Measurements from ENCODE around the gene TMOD3.

TMOD3 gene

DNA sequence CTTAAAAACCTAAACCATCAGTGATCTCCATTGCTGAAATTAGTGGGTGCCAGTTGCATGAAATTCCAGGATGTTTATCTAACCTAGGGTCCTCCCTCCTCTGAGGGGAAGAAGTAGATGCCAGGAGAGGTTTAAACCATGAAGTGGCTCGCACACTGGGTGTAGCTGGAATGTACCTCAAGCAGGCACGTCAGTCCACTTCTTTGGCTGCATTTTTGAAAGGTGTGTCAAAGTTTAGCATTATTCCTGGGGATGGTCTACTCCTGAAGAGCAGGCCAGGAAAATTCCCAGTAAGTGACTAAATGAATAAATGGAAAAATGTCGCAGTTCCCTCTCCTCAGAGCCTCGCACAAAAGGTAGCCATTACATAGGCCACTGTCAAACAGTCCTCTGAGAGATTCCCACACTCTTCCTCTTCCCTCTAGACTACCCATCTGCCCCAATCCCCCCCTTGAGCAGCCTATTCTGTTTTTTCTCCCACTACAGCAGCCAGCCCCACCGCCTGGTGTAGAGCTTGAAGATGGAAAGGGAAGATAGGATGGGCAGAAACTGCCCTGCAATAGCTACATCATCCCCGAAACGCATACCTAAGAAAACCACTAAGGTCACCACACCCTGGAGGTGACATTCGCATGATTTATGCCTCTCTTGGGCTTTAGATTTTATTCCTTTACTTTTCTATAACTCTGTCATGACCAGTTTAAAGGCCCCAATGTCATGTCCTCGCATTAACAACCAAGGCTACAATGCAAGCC is 655 bp upstream of the TMOD3 start:
- no peak for DNase-seq

DNA sequence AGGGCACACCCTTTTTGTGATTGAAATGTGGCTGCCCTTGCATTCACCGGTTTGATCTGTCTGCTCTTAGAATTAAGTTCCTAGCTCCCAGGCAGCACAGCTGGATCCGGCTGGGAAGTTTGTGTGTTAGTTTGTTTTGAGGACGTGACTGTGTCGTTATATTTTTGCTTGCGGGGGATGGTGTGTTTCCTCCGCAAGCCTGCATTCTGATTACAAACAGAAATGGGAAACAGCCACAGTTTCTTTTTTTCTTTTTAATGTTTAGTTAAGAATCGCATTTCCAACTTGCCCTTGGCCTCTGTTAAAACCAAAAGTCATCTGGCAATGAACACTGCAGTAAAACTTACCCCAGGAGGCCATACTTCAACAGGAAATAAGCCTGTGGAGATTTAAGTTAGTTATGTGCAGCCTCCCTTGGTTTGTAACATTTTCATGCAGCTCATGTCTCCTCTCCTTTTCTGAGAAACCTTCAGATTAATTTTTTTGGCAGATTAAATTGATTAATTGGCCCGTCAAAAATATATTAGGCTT is 888 bp downstream of the TMOD3 start:
- DNase-seq = no peak

GRCh38 chr15:51833772-51834171 is 4.3 kb downstream of the TMOD3 start:
- no peak for DNase-seq

DNA sequence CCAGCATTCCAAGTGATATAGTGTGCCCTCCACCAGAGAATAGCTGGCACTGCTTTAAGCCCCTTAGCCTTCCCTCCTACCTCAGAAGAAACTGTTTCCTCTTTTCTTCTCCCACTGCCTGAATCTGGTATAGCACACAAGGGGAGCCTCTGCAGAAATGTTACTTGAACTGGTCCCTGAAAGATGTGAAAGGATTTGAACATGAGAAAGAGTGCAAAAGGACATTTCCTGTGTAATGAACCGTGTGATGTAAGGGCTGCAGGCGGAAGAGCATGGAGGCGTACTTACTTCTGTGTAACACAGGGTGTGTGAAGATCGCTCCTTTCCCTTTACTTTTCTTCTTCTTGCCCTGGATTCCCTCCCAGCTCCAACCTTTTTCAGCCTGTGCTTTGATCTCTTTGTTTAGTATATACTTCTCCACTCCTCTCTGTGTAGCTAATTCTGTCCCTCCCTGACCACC is 8.4 kb downstream of the TMOD3 start:
- DNase-seq = no peak

DNA sequence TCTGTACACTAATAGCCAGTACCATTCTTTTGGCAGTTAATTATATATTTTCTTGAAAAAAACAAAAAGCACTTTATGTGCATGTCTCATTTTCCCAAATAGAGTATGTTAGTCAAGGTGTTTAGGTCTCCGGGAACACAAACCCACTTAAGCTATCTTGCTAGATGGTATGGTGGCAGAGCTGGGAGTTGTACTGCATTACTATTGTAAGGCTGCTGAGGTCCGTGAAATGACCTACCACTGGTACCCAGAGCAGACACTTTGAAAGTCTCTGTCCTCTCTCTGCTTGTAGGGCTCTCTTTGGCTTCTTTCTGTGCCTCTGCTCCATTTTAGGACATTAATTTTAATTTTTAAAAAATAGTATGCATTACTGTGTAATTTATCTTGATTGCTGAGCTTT is 8.8 kb downstream of the TMOD3 start:
- DNase-seq = no peak

- no peak for DNase-seq
These were observed 11.2 kb downstream of the TMOD3 start for GRCh38 chr15:51840692-51841091.

GRCh38 chr15:51841406-51842040 is 12.1 kb downstream of the TMOD3 start:
- DNase-seq = no peak

GRCh38 chr15:51842265-51842664 is 12.8 kb downstream of the TMOD3 start:
- no peak for DNase-seq

DNA sequence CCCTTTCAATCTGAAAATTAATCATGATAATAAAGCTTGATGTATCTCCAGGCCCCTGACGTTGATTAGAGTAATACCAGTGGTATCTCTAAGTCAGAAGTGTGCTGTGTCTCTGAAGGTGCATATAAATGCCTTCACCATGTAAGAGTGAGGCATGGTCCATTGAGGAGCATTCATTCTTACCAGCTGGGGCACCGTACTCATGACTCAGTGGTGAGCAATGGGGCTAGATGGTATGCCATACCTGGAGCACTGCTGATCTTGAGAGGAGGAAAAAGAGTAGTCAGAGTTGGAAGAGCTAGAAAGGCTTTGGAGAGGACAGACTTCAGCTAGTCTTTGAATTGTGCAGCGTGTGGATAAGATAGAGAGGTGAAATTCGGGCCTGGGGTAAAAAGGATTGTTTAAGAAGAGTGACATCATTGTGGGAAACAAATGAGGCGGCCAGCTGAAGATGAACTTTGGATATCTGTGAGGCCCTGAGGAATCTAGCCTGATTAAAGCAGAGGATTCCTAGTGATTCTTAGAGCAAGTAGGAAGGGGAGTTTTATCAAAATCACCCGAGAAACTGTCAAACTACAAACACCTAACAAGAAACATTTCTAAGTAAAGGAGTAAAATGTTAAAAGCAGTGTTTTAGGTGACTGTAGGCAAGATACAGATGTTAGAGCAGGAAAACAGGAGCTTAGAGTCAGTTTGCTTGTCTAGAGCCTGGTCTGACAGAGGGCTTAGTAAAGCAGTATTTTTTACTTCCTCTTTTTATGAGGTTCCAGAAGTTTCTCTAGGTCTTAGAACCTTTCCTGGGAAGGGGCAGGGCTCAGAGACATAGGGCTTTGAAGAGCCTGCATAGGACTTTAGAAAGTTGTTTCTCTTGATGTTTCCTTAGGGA is 13.6 kb downstream of the TMOD3 start:
- DNase-seq = no peak

DNA sequence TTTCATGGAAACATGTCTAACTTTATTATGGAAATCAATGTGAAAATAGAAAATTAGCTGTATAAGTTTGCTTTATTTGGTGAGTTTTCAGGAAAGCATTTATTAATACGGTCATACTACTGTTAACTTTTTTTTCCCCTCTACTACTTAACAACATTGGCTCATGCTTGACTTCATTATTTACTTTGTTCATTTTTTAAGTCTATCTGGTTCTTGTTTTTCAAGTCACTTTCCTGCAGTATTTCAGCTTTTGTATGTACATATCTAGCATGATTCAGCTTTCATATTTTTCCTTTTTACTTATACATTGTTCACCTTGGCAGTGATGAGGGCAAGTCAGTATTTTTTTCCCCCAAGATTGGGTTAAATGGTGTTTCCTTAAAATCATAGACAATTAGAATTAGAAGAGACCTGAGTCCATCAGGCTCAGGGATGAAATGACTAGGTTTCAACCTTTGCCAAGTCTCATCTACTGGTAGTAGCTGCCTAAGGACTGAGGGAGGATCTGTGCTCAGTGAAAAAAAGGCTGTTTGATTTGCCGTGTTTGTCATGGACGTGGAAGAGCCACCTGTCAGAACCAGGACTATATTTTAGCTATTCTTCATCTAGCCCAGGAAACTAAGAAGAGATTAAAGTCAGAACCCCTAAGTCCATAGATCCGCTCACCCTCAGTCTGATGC is 15.4 kb downstream of the TMOD3 start:
- no peak for DNase-seq

- no peak for DNase-seq
These were observed 16.6 kb downstream of the TMOD3 start for GRCh38 chr15:51846066-51846462.

- DNase-seq = no peak
These were observed 17.2 kb downstream of the TMOD3 start for GRCh38 chr15:51846463-51847230.

GRCh38 chr15:51848811-51849210 is 19.4 kb downstream of the TMOD3 start:
- DNase-seq = no peak

DNA sequence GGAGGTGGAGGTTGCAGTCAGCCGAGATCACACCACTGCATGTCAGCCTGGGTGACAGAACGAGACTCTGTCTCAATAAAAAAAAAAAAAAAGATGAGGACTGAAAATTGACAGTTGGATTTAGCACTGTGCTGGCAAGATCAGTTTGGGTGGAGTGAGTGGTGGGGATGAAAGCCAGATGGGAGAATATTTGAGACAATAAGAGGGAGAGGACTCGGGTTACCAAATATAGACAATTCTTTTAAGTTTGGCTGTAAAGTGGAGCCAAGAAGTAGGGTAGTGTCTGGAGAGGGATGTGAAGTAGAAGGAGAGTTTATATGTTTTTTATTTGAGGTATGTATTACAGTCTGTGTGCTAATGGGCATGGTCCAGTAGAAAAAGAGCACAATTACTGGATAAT is 20.4 kb downstream of the TMOD3 start:
- no peak for DNase-seq

GRCh38 chr15:51853998-51854397 is 24.5 kb downstream of the TMOD3 start:
- DNase-seq = no peak

DNA sequence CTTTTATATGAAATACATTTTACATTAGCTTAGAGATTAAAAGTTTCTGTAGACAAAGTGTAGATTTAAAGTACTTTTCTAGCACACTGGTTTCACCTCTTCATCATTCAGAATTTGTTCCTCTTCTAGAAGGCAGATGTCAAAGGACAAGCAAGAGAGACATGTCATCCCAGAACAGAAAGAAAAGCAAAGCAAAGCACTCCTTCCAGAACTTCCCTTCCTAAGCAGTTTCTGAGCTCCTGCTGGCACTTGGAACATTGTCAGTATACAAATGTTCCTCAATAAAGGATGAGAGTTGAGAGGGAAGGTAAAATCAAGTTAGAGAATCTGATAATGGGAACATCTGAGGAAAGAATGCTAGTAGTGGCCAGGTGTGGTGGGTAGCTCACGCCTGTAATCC is 26.2 kb downstream of the TMOD3 start:
- DNase-seq = no peak

- DNase-seq = no peak
These were observed 27.4 kb downstream of the TMOD3 start for GRCh38 chr15:51856714-51857380.

DNA sequence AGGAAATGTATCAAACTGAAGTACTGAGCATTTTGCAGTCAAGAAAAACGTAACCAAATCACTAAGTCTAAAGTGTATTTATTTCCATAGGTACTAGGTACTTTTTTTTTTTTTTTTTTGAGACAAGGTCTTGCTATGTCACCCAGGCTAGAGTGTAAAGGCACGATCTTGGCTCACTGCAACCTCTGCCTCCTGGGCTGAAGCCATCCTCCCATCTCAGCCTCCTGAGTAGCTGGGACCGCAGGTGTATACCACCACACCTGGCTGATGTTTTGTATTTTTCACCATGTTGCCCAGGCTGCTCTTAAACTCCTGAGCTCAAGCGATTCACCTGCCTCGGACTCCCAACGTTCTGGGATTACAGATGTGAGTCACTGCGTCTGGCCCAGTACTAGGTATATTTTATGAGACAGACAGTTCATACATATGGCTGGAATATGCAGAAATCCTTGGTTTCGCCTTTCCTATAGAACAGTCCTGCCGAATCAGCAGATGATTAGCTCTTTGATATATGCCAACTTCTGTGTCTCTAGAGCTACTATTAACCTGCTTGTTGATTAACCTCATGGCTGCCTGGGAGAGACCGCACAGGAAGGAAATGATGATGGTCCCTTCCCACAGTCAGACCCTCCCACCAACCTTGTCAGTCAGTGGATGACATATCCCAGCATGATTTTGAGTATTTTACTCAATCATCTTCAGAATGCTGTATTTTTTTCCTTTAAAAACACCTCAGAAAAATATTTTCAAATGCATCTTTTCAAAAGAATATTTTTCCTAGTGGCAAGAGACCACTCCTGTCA is 32.3 kb downstream of the TMOD3 start:
- DNase-seq = no peak

GRCh38 chr15:51863131-51863530 is 33.7 kb downstream of the TMOD3 start:
- no peak for DNase-seq

DNA sequence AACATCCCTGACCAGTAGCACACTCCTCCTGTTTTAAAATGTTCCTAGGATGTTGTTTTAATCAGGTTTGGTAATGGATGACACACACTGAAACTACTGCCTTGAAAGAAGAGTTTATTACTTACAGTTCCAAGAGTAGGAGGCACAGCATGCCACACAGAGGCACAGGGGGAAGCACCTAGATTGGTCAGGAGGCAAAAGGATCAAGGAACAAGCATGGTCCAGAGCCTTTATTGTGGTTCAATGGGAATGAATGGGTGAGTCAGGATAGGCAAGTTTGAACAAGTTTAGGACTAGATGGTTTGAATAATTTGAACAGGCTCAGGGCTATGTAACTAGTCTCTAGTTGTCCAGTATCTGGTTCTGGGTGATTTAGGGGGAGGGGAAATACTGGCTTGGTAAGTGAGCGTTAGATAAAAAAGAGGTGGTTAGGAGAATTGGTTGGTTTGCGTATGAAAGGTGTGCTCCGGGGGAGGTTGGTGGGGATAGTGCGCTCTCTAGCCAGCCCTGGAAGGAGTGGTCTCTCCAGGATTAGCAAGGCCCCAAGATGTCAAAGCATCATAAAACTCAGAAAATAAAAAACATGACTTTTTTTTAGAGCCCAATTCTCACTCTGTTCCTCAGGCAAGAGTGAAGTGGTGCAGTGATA is 35.1 kb downstream of the TMOD3 start:
- DNase-seq = no peak
